Activated CD8-positive, alpha-beta memory T cell treated with anti-CD3 and anti-CD28 coated beads, Interleukin-2, amount 50 U/mL, for 1 hour (primary cell): Measurements from ENCODE around the gene ADH1A.
"Not testable (repeated sequence)": the region's sequence is repeated elsewhere in the genome, so short reads cannot be mapped to it uniquely, and the experiment has no call there.

Experiments
- DNase-seq: peaks from one replicate; pipeline ENCODE4 v3.0.0-alpha.2; 2020; ENCODE audit errors: extremely low read depth

The ADH1A gene

DNA sequence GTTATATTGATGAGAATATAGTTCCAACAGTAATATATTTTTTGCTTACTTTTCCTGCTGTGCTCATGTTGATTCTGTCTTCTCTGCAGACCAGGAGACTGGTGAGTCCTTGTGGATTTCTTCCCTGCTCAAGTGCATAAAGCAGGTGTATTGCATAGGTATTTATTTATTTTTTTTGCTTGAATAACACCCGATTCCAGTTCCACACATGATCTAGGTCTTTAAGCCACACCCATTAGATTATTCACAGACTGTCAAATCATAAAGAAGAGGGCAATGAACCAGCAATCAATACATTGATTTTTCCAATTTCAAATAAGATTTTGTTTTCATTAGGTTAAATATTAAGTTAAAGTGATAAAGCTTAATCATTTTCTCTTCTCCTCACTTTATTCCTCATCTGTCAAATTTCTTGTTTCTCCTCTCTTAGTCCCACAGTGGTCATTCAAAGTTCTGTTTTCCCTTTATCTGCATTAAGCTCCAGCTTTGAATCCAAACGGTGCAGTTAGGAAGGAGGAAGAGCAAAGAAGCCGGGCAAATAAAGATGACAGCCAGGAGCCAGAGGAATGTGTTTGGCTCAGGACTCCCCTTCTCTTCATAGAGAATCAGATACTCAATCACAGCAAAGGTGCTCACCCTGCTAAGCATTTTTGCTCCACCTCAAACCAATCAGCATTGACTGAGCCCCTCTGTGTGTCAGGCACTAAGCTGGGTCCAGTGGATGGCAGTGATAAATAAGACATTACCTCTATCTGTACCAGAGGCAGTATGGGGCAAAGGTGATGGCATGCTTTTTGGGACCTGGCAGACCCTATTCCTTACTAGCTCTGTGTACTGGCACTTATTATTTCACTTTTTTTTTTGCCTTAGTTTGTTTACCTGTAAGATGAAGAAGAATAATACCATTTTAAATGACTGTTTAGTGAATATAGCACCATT is at the start of gene ADH1A:
Gene ADH1A, minus strand, starts transcription at position 138 of the 939 bp plus-strand sequence. Its CDS starts 71 bp downstream, at position 67.
- DNase-seq = no peak

DNA sequence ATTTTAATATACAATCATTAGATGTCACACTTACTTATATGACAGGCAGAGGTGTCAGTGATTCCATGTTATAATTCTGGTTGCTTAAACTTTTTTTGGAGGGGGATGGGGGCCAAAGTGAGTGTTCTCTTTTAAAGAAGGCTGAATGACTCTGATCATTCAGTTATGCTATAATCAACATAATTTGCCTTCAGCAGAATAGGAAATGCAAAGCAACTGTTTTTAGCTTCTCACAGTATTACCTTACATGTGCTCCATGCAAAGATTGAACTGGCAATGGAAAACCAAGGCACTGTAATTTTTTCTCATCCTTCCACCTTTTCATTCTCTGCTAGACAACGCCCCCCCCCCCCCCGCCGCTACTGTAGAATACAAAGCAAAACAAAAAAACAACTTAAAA is 48.4 kb upstream of the ADH1A start:
- DNase-seq = no peak

DNA sequence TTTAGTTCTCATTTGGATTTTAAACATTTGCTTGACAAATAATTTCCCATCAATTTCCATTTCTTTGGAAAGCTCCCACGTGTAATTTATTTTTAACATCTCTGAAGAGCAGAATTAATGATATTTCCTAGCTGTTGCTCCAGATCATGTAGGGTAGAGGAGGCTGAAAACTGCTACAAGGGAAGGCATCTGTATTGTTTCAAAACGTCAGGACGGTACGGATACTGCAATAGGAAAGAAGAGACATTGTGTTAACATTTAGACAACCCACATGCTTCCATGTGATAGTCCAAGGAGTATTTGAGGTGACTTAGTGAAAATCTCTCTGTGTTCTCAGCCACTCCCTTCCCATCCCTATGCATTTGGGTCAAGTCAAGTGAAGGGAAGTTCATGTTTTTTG is 45.8 kb upstream of the ADH1A start:
- no peak for DNase-seq

DNA sequence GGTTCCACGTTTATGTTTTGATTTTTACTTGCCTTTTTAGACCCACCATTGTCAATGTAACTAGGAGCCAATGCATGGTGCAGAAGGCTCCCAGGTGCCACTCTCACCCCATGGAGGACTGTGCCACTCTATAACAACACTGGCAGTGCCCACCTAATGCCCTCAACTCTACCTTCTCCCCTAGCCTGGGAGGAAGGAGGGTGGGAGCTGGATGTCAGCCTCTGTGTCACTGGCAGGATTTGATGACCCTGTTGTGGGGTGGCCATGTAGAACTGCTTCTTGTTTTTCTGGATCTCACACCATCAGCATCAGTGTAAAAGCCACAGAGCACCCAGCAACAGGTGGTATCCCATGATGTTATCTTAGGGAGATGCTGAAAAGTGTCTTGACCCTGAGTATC is 44.1 kb upstream of the ADH1A start:
- DNase-seq = no peak

DNA sequence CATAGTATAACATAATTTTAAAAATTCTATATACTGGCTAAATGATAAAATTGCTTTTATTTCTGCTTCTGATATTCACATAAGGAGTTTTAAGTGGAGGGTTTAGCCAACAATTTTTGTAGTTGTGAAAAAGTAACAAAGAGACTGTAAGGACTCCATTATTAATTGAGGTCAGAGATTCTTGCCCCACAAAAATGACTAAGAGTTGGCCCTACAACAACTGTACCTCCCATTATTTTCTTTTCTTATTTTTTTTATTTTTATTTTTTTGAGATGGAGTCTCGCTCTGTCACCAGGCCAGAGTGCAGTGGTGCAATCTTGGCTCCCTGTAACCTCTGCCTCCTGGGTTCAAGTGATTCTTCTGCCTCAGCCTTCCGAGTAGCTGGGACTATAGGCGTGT is 39.9 kb upstream of the ADH1A start:
- no peak for DNase-seq

DNA sequence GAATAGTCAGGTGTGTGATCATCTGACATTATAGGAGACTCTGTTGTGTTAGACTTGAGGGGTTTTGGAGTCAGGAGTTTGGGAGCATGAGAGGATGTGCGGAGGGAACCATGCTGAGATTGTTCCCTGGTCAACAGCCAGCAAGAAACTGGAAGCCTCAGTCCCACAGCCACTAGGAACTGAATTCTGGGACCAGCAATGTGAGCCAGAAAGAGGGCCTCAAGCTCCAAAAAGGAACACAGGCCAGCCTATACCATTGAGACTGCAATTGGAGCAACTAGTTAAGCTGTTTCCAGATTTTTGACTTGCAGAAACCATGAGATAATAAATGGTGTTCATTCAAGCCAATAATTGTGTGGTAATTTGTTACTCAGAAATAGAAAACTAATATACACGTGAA is 39.1 kb upstream of the ADH1A start:
- DNase-seq = no peak

DNA sequence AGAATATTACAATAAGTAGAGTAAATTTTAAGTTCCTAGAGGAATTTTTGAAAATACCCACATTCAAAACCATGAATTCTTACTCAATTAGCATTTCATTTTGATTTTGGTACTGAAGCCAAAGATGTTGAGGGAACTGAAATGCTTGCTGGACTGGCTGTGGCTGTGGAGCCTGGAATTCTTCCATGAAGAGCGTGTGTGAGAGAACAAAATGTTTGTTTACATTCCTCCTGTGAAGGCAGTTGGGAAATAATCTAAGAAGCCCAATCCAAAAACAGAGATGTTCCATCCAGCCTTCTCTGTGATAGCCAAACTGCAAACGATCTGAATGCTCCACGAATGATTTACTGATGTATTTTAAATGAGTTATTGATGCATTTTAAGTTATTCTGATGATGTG is 34.2 kb upstream of the ADH1A start:
- no peak for DNase-seq

DNA sequence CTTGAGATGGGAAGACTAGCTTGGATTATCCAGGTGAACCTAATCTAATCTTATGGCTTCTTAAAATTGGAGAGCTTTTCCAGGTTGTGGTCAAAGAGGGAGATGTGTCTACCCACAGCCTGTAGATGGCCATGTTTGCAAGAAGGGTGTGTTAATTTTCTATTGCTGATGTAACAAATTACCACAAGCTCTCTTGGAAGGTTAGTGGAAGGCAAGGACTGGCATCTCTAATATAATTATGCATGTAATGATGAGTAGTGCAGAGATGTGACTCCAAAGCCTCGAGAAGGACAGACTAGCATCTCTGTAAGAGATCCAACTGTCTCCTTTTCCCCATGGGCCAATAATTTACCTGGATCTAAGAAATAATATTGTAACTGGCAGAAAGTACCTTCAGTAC is 33.6 kb upstream of the ADH1A start:
- no peak for DNase-seq

DNA sequence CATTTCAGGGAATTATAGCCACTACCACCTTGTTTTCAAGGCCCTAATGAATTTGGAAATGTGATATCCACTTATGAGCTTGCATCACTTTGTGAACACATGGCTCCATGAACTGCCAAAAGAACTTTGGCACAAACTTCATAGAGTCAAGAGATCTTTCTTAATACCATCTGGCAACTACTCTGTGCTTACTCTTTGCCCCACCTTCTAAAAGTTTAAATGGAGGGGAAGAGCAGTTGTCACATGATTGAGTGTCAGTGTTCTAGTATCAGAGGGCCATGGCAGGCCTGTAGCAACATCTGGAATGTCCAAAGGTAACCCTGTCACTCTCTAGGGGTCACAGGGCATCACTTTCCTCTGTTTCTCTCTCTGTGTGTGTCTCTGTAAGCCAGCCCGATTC is 33.0 kb upstream of the ADH1A start:
- no peak for DNase-seq

DNA sequence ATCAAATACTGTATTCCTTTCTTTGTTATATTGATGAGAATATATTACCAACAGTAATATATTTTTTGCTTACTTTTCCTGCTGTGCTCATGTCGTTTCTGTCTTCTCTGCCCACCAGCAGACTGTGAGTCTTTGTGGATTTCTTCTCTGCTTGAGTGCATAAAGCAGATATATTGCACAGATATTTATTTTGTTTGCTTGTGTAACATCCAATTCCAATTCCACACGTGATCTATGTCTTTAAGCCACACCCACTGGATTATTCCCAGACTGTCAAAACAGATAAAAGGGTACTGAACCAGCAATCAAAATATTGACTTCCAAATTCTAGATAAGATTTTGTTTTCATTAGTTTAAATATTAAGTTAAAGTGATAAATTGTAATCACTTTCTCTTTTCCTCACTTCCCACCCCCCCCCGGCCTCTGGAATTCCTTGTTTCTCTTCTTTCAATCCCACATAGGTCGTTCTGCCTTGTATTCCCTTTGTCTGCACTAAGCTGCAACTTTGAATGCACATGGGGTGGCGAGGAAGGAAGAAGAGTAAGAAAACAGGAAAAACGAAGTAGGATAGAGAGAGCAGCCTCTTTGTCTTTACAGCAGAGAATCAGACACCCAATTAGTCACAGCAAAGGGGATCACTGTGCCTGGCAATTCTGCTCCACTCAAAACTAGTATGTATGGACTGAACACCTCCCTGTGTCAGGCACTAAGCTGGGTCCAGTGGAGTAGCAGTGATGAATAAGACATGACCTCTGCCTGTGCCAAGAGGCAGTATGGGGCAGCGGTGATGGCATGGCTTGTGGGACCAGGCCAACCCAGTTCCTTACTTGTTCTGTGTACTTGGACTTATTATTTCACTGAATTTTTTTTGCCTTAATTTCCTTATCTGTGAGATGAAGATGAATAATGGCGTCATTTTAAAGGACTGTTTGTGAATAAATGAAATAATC is 30.7 kb upstream of the ADH1A start, which contains the start of gene ADH1B:
Gene ADH1B, minus strand, starts transcription at position 161 of the 951 bp plus-strand sequence. Its CDS starts 70 bp downstream, at position 91.
- no peak for DNase-seq

DNA sequence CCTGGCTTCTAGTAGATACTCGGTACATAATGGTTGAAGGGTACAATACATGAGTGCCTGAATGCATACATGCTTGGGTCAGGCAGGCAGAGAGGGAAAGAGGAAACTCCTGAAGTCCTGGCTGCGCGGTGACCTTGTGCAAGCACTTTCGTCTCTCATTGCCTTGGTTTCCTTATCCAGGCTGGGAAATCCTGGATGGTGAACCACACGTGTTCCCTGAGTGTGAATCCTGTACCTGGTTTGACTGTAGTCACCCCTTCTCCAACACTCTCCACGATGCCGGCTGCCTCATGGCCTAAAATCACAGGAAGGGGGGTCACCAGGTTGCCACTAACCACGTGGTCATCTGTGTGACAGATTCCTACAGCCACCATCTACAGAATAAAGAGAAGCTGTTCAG is 27.0 kb upstream of the ADH1A start:
- not testable (repeated sequence) for DNase-seq

DNA sequence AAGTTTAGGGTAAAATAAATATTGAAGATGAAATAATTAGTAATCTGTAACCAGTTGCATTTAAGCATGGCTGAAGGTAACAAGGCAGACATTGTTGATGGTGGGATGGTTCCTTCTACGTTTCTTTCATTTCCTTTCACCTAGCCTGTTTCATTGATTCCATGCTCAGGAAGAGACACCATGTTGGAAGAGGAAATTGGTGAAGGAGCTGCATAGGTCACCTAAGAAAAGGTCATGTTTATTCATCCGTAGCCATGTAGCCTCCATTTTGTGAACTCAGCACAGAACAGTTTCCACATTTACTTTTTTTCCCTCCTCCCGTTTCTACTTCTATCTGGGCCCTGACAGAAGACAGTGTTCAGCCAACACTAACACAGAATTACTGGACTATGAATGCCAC is 26.6 kb upstream of the ADH1A start:
- DNase-seq = no peak

DNA sequence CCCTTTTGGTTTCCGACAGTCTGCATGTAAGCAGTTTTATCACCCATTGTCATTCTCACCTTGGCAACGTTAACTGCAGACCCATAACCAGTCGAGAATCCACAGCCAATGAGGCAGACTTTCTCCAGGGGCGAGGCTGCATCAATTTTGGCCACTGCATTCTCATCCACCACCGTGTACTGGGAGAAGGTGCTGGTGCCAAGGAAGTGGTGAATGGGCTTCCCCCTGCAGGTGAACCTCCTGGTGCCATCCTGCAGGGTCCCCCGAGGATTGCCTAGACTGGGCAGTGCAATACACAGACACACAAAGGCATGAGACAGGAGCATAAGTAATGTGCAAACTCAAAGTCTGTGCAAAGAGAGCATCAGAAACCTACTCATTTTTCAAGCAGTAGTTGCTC is 25.1 kb upstream of the ADH1A start:
- no peak for DNase-seq

DNA sequence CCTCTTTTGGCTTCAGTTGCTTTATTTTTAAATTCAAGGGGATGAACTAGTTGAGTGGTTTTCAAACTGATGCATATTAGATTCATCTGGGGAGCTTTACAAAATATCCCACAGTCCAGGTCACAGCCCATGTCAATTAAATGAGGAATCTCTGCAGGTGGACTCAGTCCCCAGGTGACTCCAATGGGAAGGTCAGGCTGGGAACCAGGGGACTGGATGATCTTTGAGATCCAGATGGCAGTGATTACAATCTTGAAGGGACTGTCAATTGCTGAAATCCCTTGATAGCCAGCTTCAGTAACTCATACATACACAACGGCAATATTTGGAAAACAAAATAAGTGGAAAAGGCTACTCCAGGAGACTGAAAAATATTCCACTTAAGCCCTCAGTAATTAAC is 23.4 kb upstream of the ADH1A start:
- no peak for DNase-seq

DNA sequence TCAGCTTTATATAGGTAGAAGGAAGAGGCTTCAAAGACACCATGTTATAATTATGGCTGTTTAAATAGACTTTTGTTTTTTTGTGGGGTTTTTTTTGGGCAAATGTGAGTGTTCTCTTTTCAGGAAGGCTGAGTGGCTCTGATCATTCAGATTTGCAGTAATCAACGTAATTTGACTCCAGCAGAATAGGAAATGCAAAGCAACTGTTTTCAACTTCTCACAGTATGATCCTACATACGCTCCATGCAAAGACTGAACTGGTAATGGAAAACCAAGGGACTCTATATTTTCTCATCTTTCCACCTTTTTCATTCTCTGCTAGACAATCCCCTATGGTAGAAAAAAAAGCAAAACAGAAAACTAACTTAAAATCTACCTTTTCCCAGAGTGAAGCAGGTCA is 19.6 kb upstream of the ADH1A start:
- DNase-seq = no peak

DNA sequence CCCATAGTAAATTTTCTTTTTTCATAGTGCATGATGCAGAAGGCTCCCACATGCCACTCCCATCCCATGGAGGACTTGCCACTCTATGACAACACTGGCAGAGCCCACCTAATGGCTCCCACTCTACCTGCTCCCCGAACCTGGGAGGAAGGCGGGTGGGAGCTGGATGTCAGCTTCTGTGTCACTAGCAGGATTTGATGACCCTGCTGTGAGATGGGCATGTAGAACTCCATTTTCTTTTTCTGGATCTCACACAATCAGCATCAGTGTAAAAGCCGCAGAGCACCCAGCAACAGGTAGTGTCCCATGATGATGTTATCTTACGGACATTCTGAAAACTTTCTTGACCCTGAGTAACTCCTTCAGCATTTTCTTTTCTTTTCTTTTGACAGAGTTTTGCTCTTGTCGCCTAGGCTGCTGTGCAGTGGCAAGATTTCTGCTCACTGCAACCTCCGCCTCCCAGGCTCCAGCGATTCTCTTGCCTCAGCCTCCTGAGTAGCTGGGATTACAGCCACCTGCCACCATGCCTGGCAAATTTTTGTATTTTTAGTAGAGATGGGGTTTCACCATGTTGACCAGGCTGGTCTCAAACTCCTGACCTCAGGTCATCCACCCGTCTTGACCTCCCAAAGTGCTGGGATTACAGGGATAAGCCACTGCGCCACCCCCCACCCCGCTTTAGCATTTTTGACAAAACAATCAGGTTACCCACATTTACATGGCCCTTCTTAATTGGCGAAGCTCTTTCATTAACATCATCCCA is 15.0 kb upstream of the ADH1A start:
- no peak for DNase-seq

DNA sequence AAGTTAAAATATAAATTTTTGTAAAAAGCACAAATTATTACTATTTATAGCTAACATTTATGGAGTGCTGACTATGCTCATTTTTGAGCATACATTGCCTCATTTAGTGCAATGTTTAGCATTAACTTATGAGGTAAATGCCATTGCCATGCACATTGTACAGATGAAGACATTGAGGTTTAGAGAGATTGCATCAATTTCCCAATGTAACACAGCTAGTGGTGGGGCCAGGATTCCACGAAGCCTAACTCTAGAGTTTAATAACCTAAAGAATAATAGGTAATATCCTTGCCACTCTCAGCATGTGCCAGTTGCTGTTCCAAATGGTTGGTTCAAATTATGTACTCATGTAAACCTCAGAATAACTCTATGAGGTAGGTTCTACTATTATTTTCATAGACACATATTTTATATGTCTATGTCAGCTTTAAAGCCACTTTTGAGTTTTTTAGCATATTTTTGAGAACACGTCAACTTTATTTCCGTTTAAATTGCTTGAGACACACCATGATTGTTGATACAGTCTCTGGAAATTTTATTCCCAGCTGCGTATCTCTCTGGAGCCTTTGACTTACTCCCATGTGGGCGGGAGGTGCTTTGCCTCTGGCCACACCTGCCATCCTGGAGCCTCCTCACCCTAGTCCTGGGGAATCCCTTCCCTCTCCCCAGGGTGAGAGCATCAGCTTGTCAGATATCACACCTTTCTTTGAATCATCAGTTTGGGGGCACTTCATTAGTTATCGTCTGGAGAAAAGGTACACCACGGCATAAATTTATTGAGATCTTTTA is 10.8 kb upstream of the ADH1A start:
- DNase-seq = no peak

DNA sequence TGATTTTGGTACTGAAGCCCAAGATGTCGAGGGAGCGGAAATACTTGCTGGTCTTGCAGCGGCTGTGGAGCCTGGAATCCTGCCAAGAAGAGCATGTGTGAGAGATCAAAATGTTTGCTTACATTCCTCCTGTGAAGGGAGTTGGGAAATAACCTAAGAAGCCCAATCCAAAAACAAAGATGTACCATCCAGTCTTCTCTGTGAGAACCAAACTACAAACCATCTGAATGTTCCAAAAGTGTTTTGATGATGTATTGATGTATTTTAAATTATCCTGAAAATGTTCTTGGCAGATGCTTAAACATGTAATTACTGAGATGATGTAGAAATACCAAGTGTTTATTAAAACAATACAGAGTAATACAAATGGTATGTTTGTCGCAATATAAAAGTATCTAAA is 10.1 kb upstream of the ADH1A start:
- DNase-seq = no peak

DNA sequence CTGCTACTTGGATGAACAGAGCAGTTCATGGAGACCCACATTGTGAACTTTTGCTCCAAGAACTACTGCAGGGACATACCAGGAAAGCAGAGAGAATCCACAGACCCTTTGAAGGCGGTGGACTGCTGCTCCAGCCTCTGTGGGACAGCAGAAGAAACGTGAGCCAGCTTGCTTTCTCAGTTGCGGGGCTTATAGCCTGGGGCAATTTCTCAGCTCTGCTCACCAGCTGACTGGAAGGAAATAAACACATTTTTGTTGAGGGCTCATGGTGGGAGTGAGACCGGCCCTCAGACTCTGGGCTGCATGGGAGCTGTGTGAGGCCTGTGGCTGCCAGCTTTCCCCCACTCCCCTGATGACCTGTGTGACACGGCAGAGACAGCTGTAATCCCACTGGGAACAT is 2.6 kb upstream of the ADH1A start:
- no peak for DNase-seq

DNA sequence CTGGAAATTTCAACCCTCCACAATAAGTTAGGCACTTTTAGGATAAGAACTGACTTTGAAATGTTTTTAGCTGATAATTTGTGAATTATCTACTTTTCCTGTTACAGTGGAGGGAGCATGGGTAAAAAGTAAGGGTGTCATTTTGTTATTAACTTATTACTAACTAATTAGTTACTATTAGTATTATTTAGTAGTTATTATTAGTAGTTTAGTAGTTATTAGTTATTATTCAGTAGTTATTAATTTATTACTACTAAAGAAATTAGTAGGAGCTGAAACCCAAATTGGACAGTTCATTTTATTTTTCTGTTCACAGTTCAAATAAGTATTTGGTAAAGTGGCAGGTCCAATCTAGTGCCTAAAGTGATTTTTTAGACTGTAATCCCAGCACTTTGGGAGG is 5.4 kb downstream of the ADH1A start:
- DNase-seq = no peak

DNA sequence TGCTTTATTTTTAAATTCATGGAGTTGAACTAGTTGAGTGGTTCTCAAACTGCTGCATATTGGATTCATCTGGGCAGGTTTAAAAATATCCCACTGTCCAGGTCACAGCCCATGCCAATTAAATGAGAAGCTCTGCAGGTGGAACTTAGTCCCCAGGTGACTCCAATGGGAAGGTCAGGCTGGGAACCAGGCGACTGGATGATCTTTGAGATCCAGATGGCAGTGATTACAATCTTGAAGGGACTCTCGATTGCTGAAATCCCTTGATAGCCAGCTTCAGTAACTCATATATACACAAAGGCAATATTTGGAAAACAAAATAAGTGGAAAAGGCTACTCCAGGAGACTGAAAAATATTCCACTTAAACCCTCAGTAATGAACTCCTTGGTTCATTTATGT is 8.1 kb downstream of the ADH1A start:
- no peak for DNase-seq
